GM18511 (cell line): ENCODE measurements around the gene FKBP2.

Experiments used
- ATAC-seq: cut with Tn5 transposase; IDR thresholded peaks from one replicate; pipeline ENCODE4 v1.9.1; 2021; ENCODE audit warnings: mild to moderate bottlenecking, moderate library complexity; ENCODE audit not compliant: unreplicated experiment

The FKBP2 gene

DNA sequence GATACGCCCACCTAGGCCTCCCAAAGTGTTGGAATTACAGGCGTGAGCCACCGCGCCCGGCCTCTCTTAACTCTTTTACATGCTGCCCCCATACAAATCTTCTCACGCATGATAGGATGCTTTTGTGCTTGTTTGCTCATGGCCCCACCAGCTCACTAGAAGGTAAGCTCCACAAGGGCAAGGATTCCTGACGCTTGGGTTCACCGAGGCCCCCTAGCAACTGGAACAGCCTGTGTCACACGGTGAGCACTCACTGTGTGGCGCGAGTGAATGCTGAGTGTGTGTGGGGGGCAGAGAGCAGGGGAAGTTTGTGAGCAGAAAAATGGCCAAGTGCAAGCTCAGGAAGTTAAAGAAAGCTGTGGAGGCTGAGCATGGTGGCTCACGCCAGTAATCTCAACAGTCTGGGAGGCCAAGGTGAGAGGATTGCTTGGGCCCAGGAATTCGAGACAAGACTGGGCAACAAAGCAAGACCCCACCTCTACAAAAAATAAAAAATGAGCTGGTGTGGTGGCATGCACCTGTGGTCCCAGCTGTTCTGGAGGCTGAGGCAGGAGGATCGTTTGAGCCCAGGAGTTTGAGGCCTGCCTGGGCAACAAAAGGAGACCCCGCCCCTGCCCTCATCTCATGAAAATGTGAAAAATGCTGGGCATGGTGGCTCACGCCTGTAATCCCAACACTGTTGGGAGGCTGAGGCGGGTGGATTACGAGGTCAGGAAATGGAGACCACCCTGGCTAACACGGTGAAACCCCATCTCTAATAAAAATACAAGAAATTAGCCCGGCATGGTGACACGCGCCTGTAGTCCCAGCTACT is 41.3 kb downstream of the FKBP2 start:
- no peak for ATAC-seq

GRCh38 chr11:64283092-64283491 is 42.2 kb downstream of the FKBP2 start:
- no peak for ATAC-seq

DNA sequence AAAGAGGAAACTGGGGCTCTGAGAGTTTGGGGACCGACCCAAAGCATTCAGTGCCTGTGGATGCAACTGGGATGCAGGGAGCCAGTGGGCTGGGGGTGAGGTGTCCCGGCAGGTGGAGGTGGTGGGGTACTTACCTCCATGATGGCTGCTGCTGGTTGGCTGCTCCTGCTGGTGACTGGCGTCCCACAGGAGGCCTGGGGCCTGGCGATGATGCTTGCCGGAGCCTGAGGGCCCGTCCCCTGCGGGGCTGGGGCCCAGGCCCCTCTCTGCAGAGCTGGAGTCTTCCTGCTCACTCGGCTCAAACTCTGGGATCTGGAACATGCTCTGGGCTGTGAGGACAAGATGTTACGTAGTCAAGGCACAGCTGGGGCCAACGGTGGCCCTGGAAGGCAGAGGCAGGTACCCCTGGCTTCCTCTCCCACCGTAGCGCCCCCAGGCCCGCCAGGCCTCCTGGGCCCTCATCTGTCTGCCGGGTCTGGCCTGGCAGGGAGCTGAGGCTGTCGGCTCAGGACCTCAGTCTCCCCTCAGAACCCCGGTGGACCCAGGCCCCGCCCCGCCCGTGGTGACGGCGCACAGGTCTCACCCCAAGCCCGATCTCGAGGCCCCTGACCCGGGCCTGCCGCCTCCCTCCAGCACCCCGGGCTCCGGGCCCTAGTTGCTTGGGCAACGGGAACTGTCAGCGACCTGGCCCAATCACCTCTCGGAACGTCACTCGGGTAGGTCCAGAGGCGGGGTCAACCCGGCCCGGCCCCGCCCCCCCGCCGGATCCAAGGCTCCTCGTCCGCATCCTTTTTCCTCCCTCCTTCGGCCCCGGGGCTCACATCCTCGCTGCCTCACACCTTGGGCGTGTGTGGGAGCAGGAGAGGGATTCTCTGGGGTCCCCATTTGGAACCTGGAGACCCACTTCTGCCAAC is 43.4 kb downstream of the FKBP2 start, which contains the start of gene BAD:
BAD (minus strand) TSS at position 618 of the 914 bp plus-strand sequence; CDS start at position 321, 297 bp downstream.
- ATAC-seq, result peak; percentile 86

GRCh38 chr11:64284962-64285884 is 44.3 kb downstream of the FKBP2 start, which contains the start of gene GPR137:
Gene GPR137 (plus strand): TSS chr11:64285848. CDS start chr11:64286525, 677 bp downstream.
- peak; percentile 67 for ATAC-seq

- no peak for ATAC-seq
Observed at GRCh38 chr11:64285885-64286800, 45.2 kb downstream of the FKBP2 start.

GRCh38 chr11:64286801-64287159 is 45.9 kb downstream of the FKBP2 start:
- ATAC-seq, result no peak

DNA sequence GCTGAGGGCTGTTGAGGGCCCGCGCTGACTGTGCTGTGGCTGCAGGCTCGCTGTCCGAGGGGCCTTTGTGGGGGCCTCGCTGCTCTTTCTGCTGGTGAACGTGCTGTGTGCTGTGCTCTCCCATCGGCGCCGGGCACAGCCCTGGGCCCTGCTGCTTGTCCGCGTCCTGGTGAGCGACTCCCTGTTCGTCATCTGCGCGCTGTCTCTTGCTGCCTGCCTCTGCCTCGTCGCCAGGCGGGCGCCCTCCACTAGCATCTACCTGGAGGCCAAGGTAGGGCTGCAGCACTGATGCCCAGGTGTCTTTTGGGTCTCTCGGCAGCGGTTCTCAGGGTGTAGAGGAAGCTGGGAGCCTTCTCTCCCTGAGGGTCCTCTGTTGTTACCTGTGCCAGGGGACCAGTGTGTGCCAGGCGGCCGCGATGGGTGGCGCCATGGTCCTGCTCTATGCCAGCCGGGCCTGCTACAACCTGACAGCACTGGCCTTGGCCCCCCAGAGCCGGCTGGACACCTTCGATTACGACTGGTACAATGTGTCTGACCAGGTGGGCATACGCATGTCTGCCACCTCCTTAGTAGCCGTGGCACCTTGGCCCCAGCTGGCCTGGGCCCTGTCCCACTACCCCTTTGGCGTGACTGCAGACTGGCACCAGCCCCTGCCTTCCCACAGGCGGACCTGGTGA is 46.9 kb downstream of the FKBP2 start:
- no peak for ATAC-seq

DNA sequence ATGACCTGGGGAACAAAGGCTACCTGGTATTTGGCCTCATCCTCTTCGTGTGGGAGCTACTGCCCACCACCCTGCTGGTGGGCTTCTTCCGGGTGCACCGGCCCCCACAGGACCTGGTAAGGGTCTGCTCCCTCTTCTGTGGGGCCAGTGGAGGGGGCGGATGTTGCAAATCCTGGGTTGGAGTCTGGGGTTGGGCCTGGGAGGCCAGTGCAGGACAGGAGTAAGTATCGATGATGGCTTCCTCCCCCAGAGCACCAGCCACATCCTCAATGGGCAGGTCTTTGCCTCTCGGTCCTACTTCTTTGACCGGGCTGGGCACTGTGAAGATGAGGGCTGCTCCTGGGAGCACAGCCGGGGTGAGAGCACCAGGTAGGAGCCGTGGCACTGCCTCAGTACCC is 47.5 kb downstream of the FKBP2 start:
- no peak for ATAC-seq

DNA sequence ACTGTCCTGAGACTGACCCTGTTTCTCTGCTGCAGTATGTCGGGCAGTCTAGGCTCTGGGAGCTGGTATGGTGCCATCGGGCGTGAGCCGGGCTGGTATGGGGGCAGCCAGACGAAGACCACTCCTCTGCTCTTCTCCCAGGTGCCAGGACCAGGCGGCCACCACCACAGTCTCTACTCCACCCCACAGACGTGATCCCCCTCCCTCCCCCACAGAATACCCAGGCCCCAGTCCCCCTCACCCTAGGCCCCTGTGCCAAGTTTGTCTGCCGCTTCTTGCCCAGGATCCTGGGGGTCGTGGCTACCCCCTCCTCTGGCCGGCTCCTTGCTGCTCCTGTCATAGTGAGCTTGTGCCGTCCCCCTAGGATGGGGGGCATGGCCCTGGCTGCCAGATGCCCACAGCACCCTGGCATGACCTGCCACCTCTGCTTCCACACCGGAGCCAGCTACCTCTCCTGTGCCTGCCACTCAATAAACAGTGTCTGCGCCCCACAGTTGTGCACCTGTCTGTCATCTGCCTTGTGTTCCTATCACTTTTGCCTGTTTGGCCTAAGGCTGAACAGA is 48.2 kb downstream of the FKBP2 start:
- ATAC-seq, result no peak

GRCh38 chr11:64290352-64291261 is 49.7 kb downstream of the FKBP2 start:
- ATAC-seq, result no peak

- ATAC-seq, result no peak
Observed at GRCh38 chr11:64291262-64291751, 50.4 kb downstream of the FKBP2 start, which contains the start of gene KCNK4. Gene KCNK4 (plus strand): TSS chr11:64291302. CDS start chr11:64293019, 1,717 bp downstream.

- ATAC-seq, result no peak
Observed at GRCh38 chr11:64291752-64292459, 51.0 kb downstream of the FKBP2 start.

GRCh38 chr11:64292460-64293254 is 51.8 kb downstream of the FKBP2 start:
- ATAC-seq, result no peak
